Thyroid gland (tissue), 4 donors: ENCODE data around the gene TTC3.

Experiments used
- POLR2A ChIP-seq, 2 donors: fragments of 450-650 bp; IDR thresholded peaks; one replicate each; pipeline ENCODE4 v1.6.1; 2017; ENCODE audit warnings: antibody characterized with exemption in 2 of 2, mild to moderate bottlenecking in 2 of 2, moderate library complexity in 1 of 2
- TF ChIP-seq, protein P1 (sequence below), 6 experiments: fragments of 200-600 bp in 3 of 6; fragments of 450-650 bp in 3 of 6; sonication (generic) in 3 of 6; IDR thresholded peaks; one replicate each; pipeline ENCODE4 v1.5.1; 2016 to 2019; ENCODE audit warnings: antibody characterized with exemption in 6 of 6, mild to moderate bottlenecking in 2 of 6, inconsistent platforms in 1 of 6, moderate library complexity in 1 of 6

- TF ChIP-seq, protein P1, sequence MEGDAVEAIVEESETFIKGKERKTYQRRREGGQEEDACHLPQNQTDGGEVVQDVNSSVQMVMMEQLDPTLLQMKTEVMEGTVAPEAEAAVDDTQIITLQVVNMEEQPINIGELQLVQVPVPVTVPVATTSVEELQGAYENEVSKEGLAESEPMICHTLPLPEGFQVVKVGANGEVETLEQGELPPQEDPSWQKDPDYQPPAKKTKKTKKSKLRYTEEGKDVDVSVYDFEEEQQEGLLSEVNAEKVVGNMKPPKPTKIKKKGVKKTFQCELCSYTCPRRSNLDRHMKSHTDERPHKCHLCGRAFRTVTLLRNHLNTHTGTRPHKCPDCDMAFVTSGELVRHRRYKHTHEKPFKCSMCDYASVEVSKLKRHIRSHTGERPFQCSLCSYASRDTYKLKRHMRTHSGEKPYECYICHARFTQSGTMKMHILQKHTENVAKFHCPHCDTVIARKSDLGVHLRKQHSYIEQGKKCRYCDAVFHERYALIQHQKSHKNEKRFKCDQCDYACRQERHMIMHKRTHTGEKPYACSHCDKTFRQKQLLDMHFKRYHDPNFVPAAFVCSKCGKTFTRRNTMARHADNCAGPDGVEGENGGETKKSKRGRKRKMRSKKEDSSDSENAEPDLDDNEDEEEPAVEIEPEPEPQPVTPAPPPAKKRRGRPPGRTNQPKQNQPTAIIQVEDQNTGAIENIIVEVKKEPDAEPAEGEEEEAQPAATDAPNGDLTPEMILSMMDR (IDR thresholded peaks at IDR 0.05): no peak
- no peak for TF ChIP-seq POLR2A (IDR thresholded peaks at IDR 0.05)
Measured at GRCh38 chr21:37192019-37192418, 119.0 kb downstream of the TTC3 start.
